Transverse colon (tissue), 3 donors: Measurements from ENCODE around the gene TRIP11.

Source experiments
- EP300 ChIP-seq: sonication (generic); formaldehyde crosslinking; IDR thresholded peaks from one replicate; pipeline ENCODE4 v1.6.1; 2017; ENCODE audit warnings: antibody characterized with exemption, low read depth
- TF ChIP-seq, protein P1 (sequence below), 5 experiments: fragments of 200-600 bp in 3 of 5; fragments of 450-650 bp in 2 of 5; sonication (generic) in 3 of 5; IDR thresholded peaks; 1 replicate in 2 of 5; 2 replicates in 3 of 5; pipeline ENCODE4 v1.5.1; 2016 to 2017; ENCODE audit warnings: antibody characterized with exemption in 5 of 5, inconsistent platforms in 3 of 5, mild to moderate bottlenecking in 2 of 5, moderate library complexity in 1 of 5

DNA sequence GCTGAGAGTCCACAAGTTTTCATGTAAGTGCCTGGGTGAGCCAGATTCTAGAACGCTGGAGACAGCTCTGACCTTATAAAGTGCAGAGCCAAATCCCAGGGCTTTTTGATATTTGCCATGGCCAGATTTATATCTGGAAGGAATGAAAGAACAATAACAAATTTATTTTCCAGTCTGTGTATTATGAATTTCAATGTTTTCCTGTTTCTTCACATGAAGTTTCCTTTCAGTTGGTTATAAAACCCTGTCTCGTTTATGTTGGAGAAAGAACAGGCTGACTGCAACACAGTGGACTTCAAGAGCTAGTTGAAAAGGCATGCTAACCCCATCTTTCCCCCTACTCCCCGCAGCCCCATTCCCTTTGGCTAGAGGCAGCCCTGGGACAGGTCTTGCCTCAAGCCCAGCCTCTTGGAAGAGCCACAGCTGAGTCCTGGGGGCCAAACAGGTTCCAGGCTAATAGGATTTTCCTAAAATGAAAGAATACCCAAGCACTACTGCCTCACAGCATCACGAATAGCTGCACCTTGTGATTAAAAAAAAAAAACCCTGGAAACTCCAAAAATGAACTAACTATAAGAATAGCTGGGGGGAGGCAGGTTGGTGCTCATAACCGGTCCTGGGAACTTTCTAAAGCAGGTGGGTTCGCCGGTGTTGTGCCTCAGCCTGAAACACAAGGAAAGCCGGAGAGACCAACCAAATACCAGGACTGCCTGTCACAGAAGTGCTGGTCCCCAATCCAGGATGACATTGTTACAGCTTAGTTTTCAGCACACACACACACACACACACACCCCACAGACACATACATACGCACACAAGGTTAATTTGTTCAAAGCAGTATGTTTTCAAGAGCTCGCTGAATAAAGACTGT is 93.9 kb downstream of the TRIP11 start:
- TF ChIP-seq, protein P1, sequence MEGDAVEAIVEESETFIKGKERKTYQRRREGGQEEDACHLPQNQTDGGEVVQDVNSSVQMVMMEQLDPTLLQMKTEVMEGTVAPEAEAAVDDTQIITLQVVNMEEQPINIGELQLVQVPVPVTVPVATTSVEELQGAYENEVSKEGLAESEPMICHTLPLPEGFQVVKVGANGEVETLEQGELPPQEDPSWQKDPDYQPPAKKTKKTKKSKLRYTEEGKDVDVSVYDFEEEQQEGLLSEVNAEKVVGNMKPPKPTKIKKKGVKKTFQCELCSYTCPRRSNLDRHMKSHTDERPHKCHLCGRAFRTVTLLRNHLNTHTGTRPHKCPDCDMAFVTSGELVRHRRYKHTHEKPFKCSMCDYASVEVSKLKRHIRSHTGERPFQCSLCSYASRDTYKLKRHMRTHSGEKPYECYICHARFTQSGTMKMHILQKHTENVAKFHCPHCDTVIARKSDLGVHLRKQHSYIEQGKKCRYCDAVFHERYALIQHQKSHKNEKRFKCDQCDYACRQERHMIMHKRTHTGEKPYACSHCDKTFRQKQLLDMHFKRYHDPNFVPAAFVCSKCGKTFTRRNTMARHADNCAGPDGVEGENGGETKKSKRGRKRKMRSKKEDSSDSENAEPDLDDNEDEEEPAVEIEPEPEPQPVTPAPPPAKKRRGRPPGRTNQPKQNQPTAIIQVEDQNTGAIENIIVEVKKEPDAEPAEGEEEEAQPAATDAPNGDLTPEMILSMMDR (IDR thresholded peaks at IDR 0.05), result no peak
- TF ChIP-seq EP300, result no peak
